IgD-negative memory B cell (primary cell): ENCODE data around the gene RAP1A. TPM values are rescaled to one million over a fixed set of nuclear protein-coding genes. Genes with fewer than 3 reads are reported as not detected.

Experiments used
- H3K27ac Mint-ChIP-seq, 3 donors: one replicate each; pipeline ENCODE4 v1.8.0; 2020 to 2022; ENCODE audit warnings: mild to moderate bottlenecking in 3 of 3, mixed read lengths in 3 of 3, moderate library complexity in 1 of 3
- H3K27me3 Mint-ChIP-seq: one replicate; pipeline ENCODE4 v1.8.0; 2021; ENCODE audit warnings: mixed read lengths
- H3K36me3 Mint-ChIP-seq: one replicate; pipeline ENCODE4 v1.8.0; 2020; ENCODE audit warnings: mild to moderate bottlenecking, mixed read lengths
- H3K4me1 Mint-ChIP-seq, 3 donors: one replicate each; pipeline ENCODE4 v1.8.0; 2020 to 2022; ENCODE audit warnings: mixed read lengths in 3 of 3, mild to moderate bottlenecking in 1 of 3
- H3K4me3 Mint-ChIP-seq, 4 donors: one replicate each; pipeline ENCODE4 v1.8.0; 2020 to 2022; ENCODE audit warnings: mild to moderate bottlenecking in 4 of 4, mixed read lengths in 4 of 4, moderate library complexity in 3 of 4
- H3K9me3 Mint-ChIP-seq, 3 donors: one replicate each; pipeline ENCODE4 v1.8.0; 2020 to 2021; ENCODE audit warnings: mixed read lengths in 3 of 3, mild to moderate bottlenecking in 1 of 3
- polyA plus RNA-seq: library from polyadenylated mRNA; unstranded; fragments of 300-500 nt; fragmentation: Illumina TruSeq; gene quantifications from one replicate; pipeline ENCODE4 v1.2.3, GENCODE V29; 2021

The RAP1A gene
- polyA plus RNA-seq, 1 donor from 2014 or later, result 44.9 TPM

DNA sequence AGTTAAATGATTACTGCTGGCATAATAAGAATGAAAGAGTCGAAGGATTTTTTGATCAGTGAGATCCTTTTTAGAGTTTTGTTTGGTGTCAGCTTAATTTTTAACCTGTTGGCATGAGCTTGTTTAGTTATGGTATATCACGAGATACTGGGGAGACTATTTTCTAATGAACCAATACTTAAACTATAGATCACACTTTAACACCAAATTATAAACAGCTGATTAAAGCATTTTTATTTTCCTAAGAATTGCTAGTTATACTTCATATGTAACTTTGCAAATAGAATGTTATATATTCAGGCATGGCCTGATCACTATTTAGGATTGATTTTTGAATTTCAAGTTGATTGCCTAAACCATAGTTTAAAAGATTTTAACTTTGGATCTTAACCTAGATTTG, 142.1 kb downstream of the RAP1A start:
- no peaks in the 10 kb centered on the region for H3K9me3 Mint-ChIP-seq
- peak overlapping the region in 1 of 4 donors; percentile 57 for H3K4me3 Mint-ChIP-seq
- no peak overlapping the region for H3K27ac Mint-ChIP-seq
- H3K4me1 Mint-ChIP-seq, result peaks cover 9 to 12% (median 11%) of the 10 kb centered on the region in 3 donors
- H3K36me3 Mint-ChIP-seq, result peaks cover 7% of the 10 kb centered on the region
- H3K27me3 Mint-ChIP-seq, result no peaks in the 10 kb centered on the region

DNA sequence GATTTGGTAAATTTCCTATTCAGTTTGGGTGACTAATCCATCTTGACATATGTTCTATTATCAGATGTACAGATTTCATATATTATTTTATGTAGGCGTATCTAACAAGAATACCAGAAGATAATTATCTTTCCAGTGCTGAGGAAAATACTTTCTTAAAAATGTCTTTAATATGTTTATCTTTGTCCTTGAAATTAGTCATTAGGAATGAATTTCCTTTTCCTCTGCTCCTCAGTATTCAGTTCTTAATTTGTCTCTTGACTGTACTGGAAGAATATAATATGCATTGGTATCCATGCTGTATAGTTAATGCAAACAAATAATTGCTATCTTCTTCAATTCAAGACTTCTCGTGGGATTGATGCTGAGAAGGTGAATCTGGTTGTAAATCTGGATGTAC, 142.7 kb downstream of the RAP1A start:
- Mint-ChIP-seq H3K36me3 (peaks cover 7% of the 10 kb centered on the region), H3K4me1 (peaks cover 5 to 10% (median 10%) of the 10 kb centered on the region in 3 donors), H3K4me3 (no peak overlapping the region), H3K27me3 (no peaks in the 10 kb centered on the region), H3K27ac (peak overlapping the region in 1 of 3 donors; percentile 75), H3K9me3 (no peaks in the 10 kb centered on the region)

Other genes with a start within 250 kb of the RAP1A start
- 1.5 TPM for gene OVGP1, start 192.1 kb upstream of the RAP1A start, polyA plus RNA-seq
- gene WDR77, start 170.5 kb upstream of the RAP1A start, polyA plus RNA-seq, result 48.1 TPM
- gene ATP5PB, start 170.3 kb upstream of the RAP1A start, polyA plus RNA-seq, result 390 TPM
- gene C1orf162, start 145.8 kb upstream of the RAP1A start, polyA plus RNA-seq, result 120 TPM
- 0.44 TPM for gene ADORA3, start 116.2 kb upstream of the RAP1A start, polyA plus RNA-seq
- not detected for gene TMIGD3, start 116.2 kb upstream of the RAP1A start, polyA plus RNA-seq
- 1.3 TPM for gene INKA2, start 119.6 kb downstream of the RAP1A start, polyA plus RNA-seq
- 12.2 TPM for gene DDX20, start 136.1 kb downstream of the RAP1A start, polyA plus RNA-seq